K562 (cell line): Measurements from ENCODE around the gene UQCRHL.

Experiments
- CTCF ChIP-seq, 3 experiments: IDR thresholded peaks in 2 of 3; conservative IDR thresholded peaks in 1 of 3; 2 replicates each; pipeline ENCODE4 v1.5.1; 2011 to 2012; ENCODE audit warnings: low read length in 3 of 3, mild to moderate bottlenecking in 3 of 3, control low read depth in 2 of 3, improper control_type of control experiment in 1 of 3, inconsistent platforms in 1 of 3, low read depth in 1 of 3, mixed read lengths in 1 of 3, moderate library complexity in 1 of 3; ENCODE audit not compliant: insufficient read depth in 2 of 3
- POLR2AphosphoS5 ChIP-seq: IDR thresholded peaks from 2 replicates; pipeline ENCODE4 v1.6.1; 2011; ENCODE audit warnings: mild to moderate bottlenecking, low read depth, low read length, moderate library complexity; ENCODE audit not compliant: control insufficient read depth, insufficient read depth
- POLR2B ChIP-seq: fragments of 450-650 bp; IDR thresholded peaks from 2 replicates; pipeline ENCODE4 v1.6.1; 2018; ENCODE audit warnings: low read depth; ENCODE audit not compliant: partially characterized antibody
- ZBTB33 ChIP-seq: sonication (generic); formaldehyde crosslinking; IDR thresholded peaks from 2 replicates; pipeline ENCODE4 v1.8.1; 2023; ENCODE audit warnings: mild to moderate bottlenecking, missing genetic modification reagents
- TF ChIP-seq, protein P1 (sequence below): sonication (generic); formaldehyde crosslinking; IDR thresholded peaks from 2 replicates; pipeline ENCODE4 v1.8.0; 2023; ENCODE audit warnings: mild to moderate bottlenecking, missing genetic modification reagents

DNA sequence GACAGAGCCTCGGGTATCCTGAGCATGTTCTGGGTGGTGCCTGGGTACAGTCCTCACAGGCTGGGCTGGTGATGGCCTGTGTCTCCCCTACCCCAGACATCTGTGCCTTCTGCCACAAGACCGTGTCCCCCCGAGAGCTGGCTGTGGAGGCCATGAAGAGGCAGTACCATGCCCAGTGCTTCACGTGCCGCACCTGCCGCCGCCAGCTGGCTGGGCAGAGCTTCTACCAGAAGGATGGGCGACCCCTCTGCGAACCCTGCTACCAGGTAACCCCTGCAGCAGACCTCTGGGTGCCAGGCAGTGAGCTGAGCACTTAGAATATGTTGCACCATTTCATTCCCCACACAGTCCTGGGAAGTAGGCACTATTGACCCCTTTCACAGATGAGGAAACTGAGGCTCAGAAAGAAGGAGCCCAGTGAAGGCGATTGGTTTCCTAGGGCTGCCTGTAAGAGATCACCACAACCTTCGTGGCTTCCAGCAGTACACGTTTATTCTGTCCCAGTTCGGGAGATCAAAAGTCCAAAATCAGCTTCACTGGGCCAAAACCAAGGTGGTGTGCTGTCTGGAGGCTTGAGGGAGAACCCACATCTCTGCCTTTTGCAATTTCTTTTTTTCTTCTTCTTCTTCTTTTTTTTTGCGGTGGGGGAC lies 37.0 kb downstream of the UQCRHL start:
- no peak for TF ChIP-seq ZBTB33 (CRISPR knock-in tag)
- no peak for TF ChIP-seq POLR2AphosphoS5
- TF ChIP-seq, protein P1, sequence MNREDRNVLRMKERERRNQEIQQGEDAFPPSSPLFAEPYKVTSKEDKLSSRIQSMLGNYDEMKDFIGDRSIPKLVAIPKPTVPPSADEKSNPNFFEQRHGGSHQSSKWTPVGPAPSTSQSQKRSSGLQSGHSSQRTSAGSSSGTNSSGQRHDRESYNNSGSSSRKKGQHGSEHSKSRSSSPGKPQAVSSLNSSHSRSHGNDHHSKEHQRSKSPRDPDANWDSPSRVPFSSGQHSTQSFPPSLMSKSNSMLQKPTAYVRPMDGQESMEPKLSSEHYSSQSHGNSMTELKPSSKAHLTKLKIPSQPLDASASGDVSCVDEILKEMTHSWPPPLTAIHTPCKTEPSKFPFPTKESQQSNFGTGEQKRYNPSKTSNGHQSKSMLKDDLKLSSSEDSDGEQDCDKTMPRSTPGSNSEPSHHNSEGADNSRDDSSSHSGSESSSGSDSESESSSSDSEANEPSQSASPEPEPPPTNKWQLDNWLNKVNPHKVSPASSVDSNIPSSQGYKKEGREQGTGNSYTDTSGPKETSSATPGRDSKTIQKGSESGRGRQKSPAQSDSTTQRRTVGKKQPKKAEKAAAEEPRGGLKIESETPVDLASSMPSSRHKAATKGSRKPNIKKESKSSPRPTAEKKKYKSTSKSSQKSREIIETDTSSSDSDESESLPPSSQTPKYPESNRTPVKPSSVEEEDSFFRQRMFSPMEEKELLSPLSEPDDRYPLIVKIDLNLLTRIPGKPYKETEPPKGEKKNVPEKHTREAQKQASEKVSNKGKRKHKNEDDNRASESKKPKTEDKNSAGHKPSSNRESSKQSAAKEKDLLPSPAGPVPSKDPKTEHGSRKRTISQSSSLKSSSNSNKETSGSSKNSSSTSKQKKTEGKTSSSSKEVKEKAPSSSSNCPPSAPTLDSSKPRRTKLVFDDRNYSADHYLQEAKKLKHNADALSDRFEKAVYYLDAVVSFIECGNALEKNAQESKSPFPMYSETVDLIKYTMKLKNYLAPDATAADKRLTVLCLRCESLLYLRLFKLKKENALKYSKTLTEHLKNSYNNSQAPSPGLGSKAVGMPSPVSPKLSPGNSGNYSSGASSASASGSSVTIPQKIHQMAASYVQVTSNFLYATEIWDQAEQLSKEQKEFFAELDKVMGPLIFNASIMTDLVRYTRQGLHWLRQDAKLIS (CRISPR knock-in tag) = no peak
- TF ChIP-seq CTCF (IDR thresholded peaks at IDR 0.05 in 2 of 3, conservative IDR thresholded peaks at IDR 0.05 in 1 of 3; ENCODE audit: insufficient read depth in 2 of 3, low read depth in 1 of 3, low read length in 3 of 3) = no peak
- no peak for TF ChIP-seq POLR2B
